Right lobe of liver (tissue), 4 donors: ENCODE results near the gene SHISA3.

ENCODE experiments used
- CTCF ChIP-seq, 4 donors: fragments of 200-600 bp in 3 of 4; fragments of 450-650 bp in 1 of 4; IDR thresholded peaks; one replicate each; pipeline versions ENCODE4 v1.5.1 to v1.8.0; 2016 to 2022; ENCODE audit warnings: antibody characterized with exemption in 4 of 4, mild to moderate bottlenecking in 2 of 4
- POLR2A ChIP-seq: fragments of 450-650 bp; IDR thresholded peaks from one replicate; pipeline ENCODE4 v1.6.1; 2017; ENCODE audit warnings: antibody characterized with exemption, mild to moderate bottlenecking
- donor health status: DM: no; HTN: no; CAD: no.
- donor health status: DM: no; HTN: no; CAD: no.
- donor health status: DM: no; HTN: yes; CAD: no.

GRCh38 chr4:42369489-42369888, 27.8 kb upstream of the SHISA3 start:
- TF ChIP-seq CTCF (IDR thresholded peaks at IDR 0.05), result no peak
- no peak for TF ChIP-seq POLR2A
